MCF 10A (cell line): ENCODE results near the gene GHRH. TPM values are rescaled to one million over a fixed set of nuclear protein-coding genes. Genes with fewer than 3 reads are reported as not detected.

Experiments
- BruUV-seq: library from RNA; stranded (reverse); fragments of 400-500 nt; replicated peaks from 2 replicates; lab custom pipeline; 2021; lab: Mats Ljungman, UMichigan
- CTCF ChIA-PET: fragments of 300-600 bp; sonication (Branson Sonifier 250); formaldehyde crosslinking; extraction: SDS; loops from one replicate; lab custom pipeline; 2021; ENCODE audit warnings: antibody characterized with exemption, inconsistent platforms; lab: Yijun Ruan, JAX
- POLR2A ChIA-PET: fragments of 300-600, 350-650 bp; sonication (Branson Sonifier 250); formaldehyde crosslinking; extraction: SDS; loops from one replicate; lab custom pipeline; 2020; ENCODE audit warnings: antibody characterized with exemption, inconsistent platforms; lab: Yijun Ruan, JAX
- DNase-seq: peaks from one replicate; pipeline ENCODE4 v3.0.0-alpha.2; 2018; ENCODE audit not compliant: unreplicated experiment
- H3K27ac Mint-ChIP-seq: one replicate; pipeline ENCODE4 v1.8.0; 2022; ENCODE audit warnings: mild to moderate bottlenecking, low read depth, mixed read lengths; ENCODE audit not compliant: unreplicated experiment
- H3K27me3 Mint-ChIP-seq: one replicate; pipeline ENCODE4 v1.8.0; 2022; ENCODE audit warnings: mixed read lengths; ENCODE audit not compliant: insufficient read depth, unreplicated experiment
- H3K36me3 Mint-ChIP-seq: one replicate; pipeline ENCODE4 v1.8.0; 2022; ENCODE audit warnings: mild to moderate bottlenecking, moderate library complexity, mixed read lengths; ENCODE audit not compliant: insufficient read depth, unreplicated experiment
- H3K4me1 Mint-ChIP-seq: one replicate; pipeline ENCODE4 v1.8.0; 2022; ENCODE audit warnings: mixed read lengths; ENCODE audit not compliant: insufficient read depth, unreplicated experiment
- H3K4me3 Mint-ChIP-seq: one replicate; pipeline ENCODE4 v1.8.0; 2022; ENCODE audit warnings: mild to moderate bottlenecking, moderate library complexity, mixed read lengths; ENCODE audit not compliant: unreplicated experiment
- H3K9me3 Mint-ChIP-seq: one replicate; pipeline ENCODE4 v1.8.0; 2022; ENCODE audit warnings: mixed read lengths; ENCODE audit not compliant: unreplicated experiment
- CTCF ChIP-seq: fragments of 200-600 bp; IDR thresholded peaks from one replicate; pipeline ENCODE4 v1.8.0; 2022; ENCODE audit warnings: antibody characterized with exemption, mild to moderate bottlenecking; ENCODE audit not compliant: unreplicated experiment
- intact Hi-C: fragments of 100-400 bp; cut with micrococcal nuclease; formaldehyde crosslinking; loops from 2 replicates; pipeline ENCODE4 v1.14.1; 2022
- total RNA-seq: library from RNA; stranded (reverse); gene quantifications from 2 replicates; pipeline ENCODE4 v1.2.3, GENCODE V29; 2022

The GHRH gene
- total RNA-seq, 1 experiment from 2014 or later: not detected

DNA sequence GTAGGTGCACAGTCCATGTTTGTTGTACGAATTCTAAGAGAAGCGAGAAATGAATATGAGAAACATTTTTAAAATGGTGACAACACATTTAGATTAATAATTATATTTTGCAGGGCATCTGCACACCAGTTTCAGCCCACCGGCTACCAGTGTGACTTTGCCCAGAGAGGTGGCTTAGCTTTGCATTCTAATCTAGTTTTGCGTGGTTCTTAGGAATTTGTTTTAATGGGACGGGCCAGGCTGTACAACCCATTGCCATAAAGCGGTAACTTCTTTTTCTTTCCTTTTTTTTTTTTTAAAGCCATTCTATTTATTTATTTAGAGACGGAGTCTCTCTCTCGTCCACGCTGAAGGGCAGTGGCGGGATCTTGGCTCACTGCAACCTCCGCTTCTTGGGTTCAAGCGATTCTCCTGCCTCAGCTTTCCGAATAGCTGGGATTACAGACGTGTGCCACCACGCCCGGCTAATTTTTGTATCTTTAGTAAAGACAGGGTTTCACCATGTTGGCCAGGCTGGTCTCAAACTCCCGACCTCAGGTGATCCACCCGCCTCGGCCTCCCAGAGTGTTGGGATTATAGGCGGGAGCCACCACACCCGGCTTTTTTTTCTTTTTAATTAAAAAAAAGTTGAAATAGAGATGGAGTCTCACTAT is 28.7 kb upstream of the GHRH start:
- Mint-ChIP-seq H3K27me3 (no peaks in the 10 kb centered on the region), H3K27ac (peak overlapping the region; percentile 98), H3K36me3 (peaks cover 6% of the 10 kb centered on the region), H3K9me3 (peaks cover 6% of the 10 kb centered on the region), H3K4me1 (peaks cover 39% of the 10 kb centered on the region), H3K4me3 (peak overlapping the region; percentile 85)
- DNase-seq: no peak
- intact Hi-C loops: no loop called here
- ChIA-PET POLR2A (interaction anchor here (0.7 to 12.4 kb wide), 19 partner anchors 10 to 236 kb away, joined by 3 to 184 read pairs (median 4); partner anchors contain the start of genes BLCAP and SRC), CTCF (interaction anchor here (0.6 to 3.3 kb wide), 6 partner anchors 13 to 1475 kb away, joined by 3 to 20 read pairs (median 3); no protein-coding TSS in a partner anchor)
- BruUV-seq: no TSS peak
- TF ChIP-seq CTCF: no peak

GRCh38 chr20:37288091-37288490 is 26.5 kb upstream of the GHRH start:
- ChIA-PET POLR2A (interaction anchor here (0.6 to 12.4 kb wide), 12 partner anchors 8 to 1147 kb away, joined by 3 to 184 read pairs (median 8); partner anchors contain the start of genes BLCAP and SNHG17), CTCF (interaction anchor here (1.9 to 3.3 kb wide), 4 partner anchors 8 to 97 kb away, joined by 7 to 20 read pairs (median 10); no protein-coding TSS in a partner anchor)
- no peaks in the 10 kb centered on the region for H3K27me3 Mint-ChIP-seq
- no peak for TF ChIP-seq CTCF
- peaks cover 23% of the 10 kb centered on the region for H3K4me1 Mint-ChIP-seq
- no peaks in the 10 kb centered on the region for H3K9me3 Mint-ChIP-seq
- peak overlapping the region; percentile 85 for H3K4me3 Mint-ChIP-seq
- H3K36me3 Mint-ChIP-seq: peaks cover 6% of the 10 kb centered on the region
- peak; percentile 81 for DNase-seq
- H3K27ac Mint-ChIP-seq: peak overlapping the region; percentile 98
- no TSS peak for BruUV-seq
- intact Hi-C loops: no loop called here

DNA sequence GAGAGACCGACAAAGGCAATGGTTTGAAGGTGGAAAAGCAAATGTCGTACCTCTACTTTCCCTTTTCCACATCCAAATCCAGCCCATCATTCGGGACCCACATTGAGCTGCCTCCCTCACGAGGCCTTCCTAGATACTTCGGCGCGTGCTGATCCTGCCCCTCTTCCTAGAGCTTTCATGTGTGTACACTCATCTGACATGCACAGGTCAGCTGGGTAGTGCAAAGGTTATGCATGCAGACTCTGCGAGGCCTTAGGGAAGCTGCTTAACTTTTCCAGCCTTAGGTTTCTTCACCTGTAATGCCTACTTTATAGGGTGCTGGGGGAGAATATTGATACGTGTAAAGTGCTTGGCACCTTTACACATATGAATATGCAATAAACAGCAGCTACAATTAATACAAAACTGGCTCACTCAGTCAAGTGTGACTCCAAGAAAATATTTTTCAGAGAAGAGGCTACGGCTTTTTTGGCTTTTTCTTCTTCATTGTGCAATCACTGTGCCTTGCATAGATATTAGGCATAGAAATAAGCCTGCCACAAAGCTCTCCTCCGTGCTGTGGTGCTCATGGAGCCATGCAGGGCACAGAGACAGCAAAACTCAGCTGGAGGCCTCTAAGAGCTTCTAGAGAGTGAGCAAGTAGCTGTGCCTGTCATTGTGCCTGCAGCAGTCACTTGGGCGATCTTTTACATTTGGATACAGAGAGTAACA is 24.2 kb upstream of the GHRH start:
- intact Hi-C loops: no loop called here
- no peaks in the 10 kb centered on the region for H3K27me3 Mint-ChIP-seq
- POLR2A ChIA-PET: interaction anchor here (0.8 to 12.4 kb wide), 6 partner anchors 9 to 241 kb away, joined by 3 to 184 read pairs (median 4); partner anchors contain the start of gene BLCAP
- no peak for DNase-seq
- H3K4me3 Mint-ChIP-seq: no peak overlapping the region
- H3K27ac Mint-ChIP-seq: no peak overlapping the region
- no TSS peak for BruUV-seq
- CTCF ChIA-PET: interaction anchor here (0.6 to 2.6 kb wide), 10 partner anchors 9 to 788 kb away, joined by 3 to 15 read pairs (median 6); no protein-coding TSS in a partner anchor
- H3K9me3 Mint-ChIP-seq: no peaks in the 10 kb centered on the region
- TF ChIP-seq CTCF: no peak
- H3K4me1 Mint-ChIP-seq: peaks cover 8% of the 10 kb centered on the region
- no peaks in the 10 kb centered on the region for H3K36me3 Mint-ChIP-seq
